ENCODE measurements around the gene PCGF1. TPM values are rescaled to one million over a fixed set of nuclear protein-coding genes. Genes with fewer than 3 reads are reported as not detected.
A peak's percentile ranks its signal among the peaks of the same experiment; 100 is the strongest.

PCGF1 gene
- total and polyA plus RNA-seq, 9 of the 15 experiments (the other 6 are each of a cell fraction or from before 2014, with no cell fraction given): 20.3 to 45.7 (median 29.3) TPM

DNA sequence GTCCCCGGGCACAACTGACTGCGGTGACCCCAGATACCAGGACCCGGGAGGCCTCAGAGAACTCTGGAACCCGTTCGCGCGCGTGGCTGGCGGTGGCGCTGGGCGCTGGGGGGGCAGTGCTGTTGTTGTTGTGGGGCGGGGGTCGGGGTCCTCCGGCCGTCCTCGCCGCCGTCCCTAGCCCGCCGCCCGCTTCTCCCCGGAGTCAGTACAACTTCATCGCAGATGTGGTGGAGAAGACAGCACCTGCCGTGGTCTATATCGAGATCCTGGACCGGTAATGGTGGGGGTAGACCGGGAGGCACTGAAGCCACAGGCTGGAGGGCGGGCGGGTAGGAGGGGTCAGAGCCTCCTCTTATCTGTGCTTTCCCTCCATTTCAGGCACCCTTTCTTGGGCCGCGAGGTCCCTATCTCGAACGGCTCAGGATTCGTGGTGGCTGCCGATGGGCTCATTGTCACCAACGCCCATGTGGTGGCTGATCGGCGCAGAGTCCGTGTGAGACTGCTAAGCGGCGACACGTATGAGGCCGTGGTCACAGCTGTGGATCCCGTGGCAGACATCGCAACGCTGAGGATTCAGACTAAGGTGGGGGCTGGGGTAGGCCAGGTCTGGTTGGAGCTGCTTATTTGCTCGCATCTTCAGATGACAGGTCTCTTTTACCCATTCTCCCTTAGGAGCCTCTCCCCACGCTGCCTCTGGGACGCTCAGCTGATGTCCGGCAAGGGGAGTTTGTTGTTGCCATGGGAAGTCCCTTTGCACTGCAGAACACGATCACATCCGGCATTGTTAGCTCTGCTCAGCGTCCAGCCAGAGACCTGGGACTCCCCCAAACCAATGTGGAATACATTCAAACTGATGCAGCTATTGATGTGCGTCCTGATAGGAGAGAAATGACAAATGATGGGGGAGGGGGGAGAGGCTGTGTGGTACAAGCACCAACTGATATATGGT, 23.0 kb upstream of the PCGF1 start (continued):
- TF ChIP-seq, protein P1, sequence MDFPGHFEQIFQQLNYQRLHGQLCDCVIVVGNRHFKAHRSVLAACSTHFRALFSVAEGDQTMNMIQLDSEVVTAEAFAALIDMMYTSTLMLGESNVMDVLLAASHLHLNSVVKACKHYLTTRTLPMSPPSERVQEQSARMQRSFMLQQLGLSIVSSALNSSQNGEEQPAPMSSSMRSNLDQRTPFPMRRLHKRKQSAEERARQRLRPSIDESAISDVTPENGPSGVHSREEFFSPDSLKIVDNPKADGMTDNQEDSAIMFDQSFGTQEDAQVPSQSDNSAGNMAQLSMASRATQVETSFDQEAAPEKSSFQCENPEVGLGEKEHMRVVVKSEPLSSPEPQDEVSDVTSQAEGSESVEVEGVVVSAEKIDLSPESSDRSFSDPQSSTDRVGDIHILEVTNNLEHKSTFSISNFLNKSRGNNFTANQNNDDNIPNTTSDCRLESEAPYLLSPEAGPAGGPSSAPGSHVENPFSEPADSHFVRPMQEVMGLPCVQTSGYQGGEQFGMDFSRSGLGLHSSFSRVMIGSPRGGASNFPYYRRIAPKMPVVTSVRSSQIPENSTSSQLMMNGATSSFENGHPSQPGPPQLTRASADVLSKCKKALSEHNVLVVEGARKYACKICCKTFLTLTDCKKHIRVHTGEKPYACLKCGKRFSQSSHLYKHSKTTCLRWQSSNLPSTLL (IDR thresholded peaks at IDR 0.05): no peak
- peak; percentile 46; the same call in 1 of the 2 replicates for TF ChIP-seq GTF2E2 (tag; IDR thresholded peaks at IDR 0.05)
- TF ChIP-seq ZNF589 (CRISPR knock-in tag; IDR thresholded peaks at IDR 0.05; ENCODE audit: low read depth): peak; percentile 60; the same call in 1 of the 2 replicates
- TF ChIP-seq, protein P2, sequence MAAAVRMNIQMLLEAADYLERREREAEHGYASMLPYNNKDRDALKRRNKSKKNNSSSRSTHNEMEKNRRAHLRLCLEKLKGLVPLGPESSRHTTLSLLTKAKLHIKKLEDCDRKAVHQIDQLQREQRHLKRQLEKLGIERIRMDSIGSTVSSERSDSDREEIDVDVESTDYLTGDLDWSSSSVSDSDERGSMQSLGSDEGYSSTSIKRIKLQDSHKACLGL (CRISPR knock-in tag; IDR thresholded peaks at IDR 0.05; ENCODE audit: borderline replicate concordance, poor library complexity, severe bottlenecking): no peak
- TF ChIP-seq ZNF274 (IDR thresholded peaks at IDR 0.05; ENCODE audit: borderline replicate concordance, low read depth, low read length): no peak
- peak; percentile 98 for TF ChIP-seq L3MBTL2 (IDR thresholded peaks at IDR 0.05)
- TF ChIP-seq U2AF1 (optimal IDR thresholded peaks at IDR 0.05; ENCODE audit: low read depth, low read length): no peak
- TF ChIP-seq, protein P3, sequence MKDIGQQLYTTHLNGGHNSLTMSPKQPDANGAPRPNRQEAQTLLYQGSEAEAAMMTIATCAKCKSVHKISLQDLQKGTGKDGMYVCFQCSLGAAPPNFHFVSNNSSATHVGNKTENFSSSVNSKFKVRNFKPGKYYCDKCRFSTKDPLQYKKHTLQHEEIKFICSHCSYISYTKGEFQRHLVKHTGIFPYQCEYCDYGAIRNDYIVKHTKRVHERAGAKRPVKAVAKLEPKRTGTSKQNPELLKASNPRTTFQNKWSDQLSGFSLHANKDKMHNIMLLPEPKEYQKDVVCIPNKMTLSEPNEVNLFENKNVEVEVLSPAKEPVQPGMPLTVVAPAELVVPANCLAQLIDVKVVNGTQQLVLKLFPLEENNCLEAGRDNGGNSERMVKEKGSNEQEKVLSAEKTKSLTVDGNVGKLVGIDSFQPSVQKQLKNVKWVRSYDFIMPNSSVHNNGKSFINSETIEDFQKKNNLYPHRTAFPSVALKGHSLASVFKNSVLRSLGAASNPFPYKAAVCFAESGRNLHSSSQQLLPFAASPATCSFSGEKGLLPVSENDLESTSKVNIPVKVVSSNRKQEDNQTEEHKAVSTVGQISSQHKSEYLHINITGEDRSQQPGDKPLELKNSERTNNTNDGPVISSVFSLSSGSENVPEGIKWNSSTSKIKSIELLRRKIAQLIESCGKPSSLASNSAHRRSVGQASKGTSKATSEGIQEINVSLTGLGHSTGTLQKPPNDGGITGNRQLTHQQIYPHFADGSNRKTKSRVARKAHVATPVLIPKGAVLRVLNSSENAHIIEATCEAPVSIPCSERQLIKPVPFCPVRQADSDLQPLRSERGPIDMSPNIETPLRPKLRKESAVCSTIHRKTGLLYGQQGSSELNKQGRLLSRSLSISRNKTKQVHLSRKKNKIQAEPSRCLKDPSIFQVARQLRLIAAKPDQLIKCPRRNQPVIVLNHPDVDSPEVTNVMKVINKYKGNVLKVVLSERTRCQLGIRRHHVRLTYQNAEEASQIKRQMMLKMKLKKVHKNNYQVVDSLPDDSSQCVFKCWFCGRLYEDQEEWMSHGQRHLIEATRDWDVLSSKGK (CRISPR knock-in tag; IDR thresholded peaks at IDR 0.05): no peak
- no peak for TF ChIP-seq COPS2 (conservative IDR thresholded peaks at IDR 0.05)
- TF ChIP-seq KHSRP (IDR thresholded peaks at IDR 0.05): no peak
- TF ChIP-seq, protein P4, sequence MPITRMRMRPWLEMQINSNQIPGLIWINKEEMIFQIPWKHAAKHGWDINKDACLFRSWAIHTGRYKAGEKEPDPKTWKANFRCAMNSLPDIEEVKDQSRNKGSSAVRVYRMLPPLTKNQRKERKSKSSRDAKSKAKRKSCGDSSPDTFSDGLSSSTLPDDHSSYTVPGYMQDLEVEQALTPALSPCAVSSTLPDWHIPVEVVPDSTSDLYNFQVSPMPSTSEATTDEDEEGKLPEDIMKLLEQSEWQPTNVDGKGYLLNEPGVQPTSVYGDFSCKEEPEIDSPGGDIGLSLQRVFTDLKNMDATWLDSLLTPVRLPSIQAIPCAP (CRISPR knock-in tag; IDR thresholded peaks at IDR 0.05; ENCODE audit: borderline replicate concordance): no peak
- TF ChIP-seq RBM25 (IDR thresholded peaks at IDR 0.05; ENCODE audit: low read depth, low read length, severe bottlenecking): no peak
- TF ChIP-seq ZNF436 (CRISPR knock-in tag; IDR thresholded peaks at IDR 0.05): no peak
- TF ChIP-seq SMARCA5 (IDR thresholded peaks at IDR 0.05): no peak
- TF ChIP-seq SREBF1 (IDR thresholded peaks at IDR 0.05; ENCODE audit: borderline replicate concordance, low read depth, low read length): no peak
- TF ChIP-seq SREBF2 (CRISPR knock-in tag; IDR thresholded peaks at IDR 0.05): no peak
- TF ChIP-seq, protein P5, sequence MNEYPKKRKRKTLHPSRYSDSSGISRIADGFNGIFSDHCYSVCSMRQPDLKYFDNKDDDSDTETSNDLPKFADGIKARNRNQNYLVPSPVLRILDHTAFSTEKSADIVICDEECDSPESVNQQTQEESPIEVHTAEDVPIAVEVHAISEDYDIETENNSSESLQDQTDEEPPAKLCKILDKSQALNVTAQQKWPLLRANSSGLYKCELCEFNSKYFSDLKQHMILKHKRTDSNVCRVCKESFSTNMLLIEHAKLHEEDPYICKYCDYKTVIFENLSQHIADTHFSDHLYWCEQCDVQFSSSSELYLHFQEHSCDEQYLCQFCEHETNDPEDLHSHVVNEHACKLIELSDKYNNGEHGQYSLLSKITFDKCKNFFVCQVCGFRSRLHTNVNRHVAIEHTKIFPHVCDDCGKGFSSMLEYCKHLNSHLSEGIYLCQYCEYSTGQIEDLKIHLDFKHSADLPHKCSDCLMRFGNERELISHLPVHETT (CRISPR knock-in tag; conservative IDR thresholded peaks at IDR 0.05 in 1 of 2, IDR thresholded peaks at IDR 0.05 in 1 of 2): peak in 1 of 2 experiments; percentile 28; a peak in 1 of 4 replicates

All from K562 (cell line).